ENCODE results near the gene GNGT2.

The GNGT2 gene

GRCh38 chr17:49168706-49169105, 41.7 kb downstream of the GNGT2 start:
- DNase-seq (ENCODE audit: low spot score), result no peak

GRCh38 chr17:49165143-49165542, 45.2 kb downstream of the GNGT2 start:
- DNase-seq (ENCODE audit: low spot score), result no peak

- no peak for DNase-seq (ENCODE audit: low spot score)
Observed at GRCh38 chr17:49162866-49163265, 47.5 kb downstream of the GNGT2 start.

- DNase-seq (ENCODE audit: low spot score), result no peak
Observed at GRCh38 chr17:49157784-49158183, 52.6 kb downstream of the GNGT2 start.

GRCh38 chr17:49156256-49156655, 54.1 kb downstream of the GNGT2 start:
- no peak for DNase-seq (ENCODE audit: low spot score)
